GM21447 (cell line): Measurements from ENCODE around the gene CCL22.
A peak's percentile ranks its signal among the peaks of the same experiment; 100 is the strongest.
"Not testable (repeated sequence)": the region's sequence is repeated elsewhere in the genome, so short reads cannot be mapped to it uniquely, and the experiment has no call there.

Experiments used
- ATAC-seq: cut with Tn5 transposase; IDR thresholded peaks from one replicate; pipeline ENCODE4 v1.9.1; 2021; ENCODE audit not compliant: unreplicated experiment

Gene CCL22

GRCh38 chr16:57391300-57391699 is 32.7 kb downstream of the CCL22 start:
- ATAC-seq, result no peak

- no peak for ATAC-seq
Observed at GRCh38 chr16:57391708-57392107, 33.1 kb downstream of the CCL22 start.

- ATAC-seq, result no peak
Observed at GRCh38 chr16:57392694-57393093, 34.1 kb downstream of the CCL22 start.

GRCh38 chr16:57394444-57394843 is 35.9 kb downstream of the CCL22 start:
- ATAC-seq, result no peak

- ATAC-seq, result no peak
Observed at GRCh38 chr16:57395026-57395425, 36.4 kb downstream of the CCL22 start.

- no peak for ATAC-seq
Observed at GRCh38 chr16:57396786-57397185, 38.2 kb downstream of the CCL22 start.

GRCh38 chr16:57397493-57397892 is 38.9 kb downstream of the CCL22 start:
- not testable (repeated sequence) for ATAC-seq

- no peak for ATAC-seq
Observed at GRCh38 chr16:57401943-57402640, 43.5 kb downstream of the CCL22 start.

- ATAC-seq, result no peak
Observed at GRCh38 chr16:57403965-57404817, 45.6 kb downstream of the CCL22 start, which contains the start of gene CCL17. Gene CCL17 (plus strand): TSS chr16:57404767. CDS start chr16:57413933, 9,166 bp downstream.

- no peak for ATAC-seq
Observed at GRCh38 chr16:57405097-57405496, 46.5 kb downstream of the CCL22 start.

- no peak for ATAC-seq
Observed at GRCh38 chr16:57406881-57407280, 48.3 kb downstream of the CCL22 start.

- ATAC-seq, result no peak
Observed at GRCh38 chr16:57407521-57408353, 49.2 kb downstream of the CCL22 start.

- ATAC-seq, result no peak
Observed at GRCh38 chr16:57409065-57409464, 50.5 kb downstream of the CCL22 start.

GRCh38 chr16:57409870-57410587 is 51.4 kb downstream of the CCL22 start:
- ATAC-seq, result no peak

GRCh38 chr16:57411362-57411976 is 52.9 kb downstream of the CCL22 start:
- no peak for ATAC-seq

GRCh38 chr16:57412584-57412983 is 54.0 kb downstream of the CCL22 start:
- no peak for ATAC-seq

- ATAC-seq, result peak; percentile 64
Observed at GRCh38 chr16:57413301-57413730, 54.7 kb downstream of the CCL22 start.

GRCh38 chr16:57413733-57414132 is 55.1 kb downstream of the CCL22 start:
- ATAC-seq, result no peak
